NAMALWA (cell line): ENCODE measurements around the gene CACNA1I.

Source experiments
- DNase-seq: peaks from one replicate; pipeline ENCODE4 v3.0.0-alpha.2; 2015; ENCODE audit warnings: low spot score

CACNA1I gene

DNA sequence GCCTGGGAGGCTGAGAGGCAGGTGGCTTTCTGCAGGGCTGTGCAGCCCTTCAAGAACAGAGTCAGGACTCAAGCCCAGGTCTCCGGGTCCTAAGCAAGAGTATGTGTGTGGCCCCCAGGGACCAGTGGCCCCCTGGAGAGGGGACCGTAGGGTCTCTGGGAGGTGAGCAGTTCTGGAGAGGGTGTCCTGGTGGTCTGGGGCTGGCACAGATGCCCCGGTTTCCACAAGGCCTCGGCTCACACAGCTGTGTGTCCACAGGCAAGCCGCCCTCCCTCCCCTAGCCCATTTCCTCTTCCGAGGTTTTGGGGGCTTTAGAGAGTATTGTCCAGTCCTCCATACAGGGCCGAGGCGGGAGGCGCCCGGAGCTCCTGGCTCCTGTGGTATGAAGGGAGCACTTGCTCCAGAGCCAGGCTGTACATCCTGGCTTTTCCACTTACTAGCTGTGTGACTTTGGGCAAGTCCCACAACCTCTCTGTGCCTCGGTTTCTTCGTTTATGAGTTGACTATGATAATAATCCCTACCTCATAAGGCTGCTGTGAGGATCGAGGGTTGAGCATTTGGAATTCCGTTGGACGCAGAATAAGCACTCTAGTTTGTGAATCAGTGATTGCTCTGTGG, 34.6 kb upstream of the CACNA1I start:
- no peak for DNase-seq

GRCh38 chr22:39536711-39537110, 33.8 kb upstream of the CACNA1I start:
- no peak for DNase-seq

- no peak for DNase-seq
Measured at GRCh38 chr22:39537975-39538374, 32.6 kb upstream of the CACNA1I start.

DNA sequence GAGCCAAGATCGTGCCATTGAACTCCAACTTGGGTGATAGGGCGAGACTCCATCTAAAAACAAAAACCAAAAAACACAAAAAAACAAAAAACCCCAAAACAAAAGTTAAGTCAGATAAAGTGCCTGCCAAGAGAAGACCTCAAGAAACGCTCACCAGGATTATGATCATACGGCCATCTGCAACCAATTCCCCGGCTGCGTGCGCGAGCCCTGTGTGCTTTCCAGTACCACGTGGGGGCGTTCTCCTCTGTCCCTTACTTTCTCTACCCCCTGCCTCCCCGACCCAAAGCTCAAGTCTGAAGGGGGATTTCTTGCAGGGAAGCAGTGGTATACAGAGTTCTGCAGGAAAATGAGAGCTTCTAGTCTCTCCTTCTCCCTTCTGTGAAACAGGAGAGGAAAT, 27.5 kb upstream of the CACNA1I start:
- DNase-seq: peak; percentile 62

GRCh38 chr22:39545386-39546365, 24.9 kb upstream of the CACNA1I start:
- DNase-seq: no peak

- DNase-seq: no peak
Measured at GRCh38 chr22:39546889-39547586, 23.5 kb upstream of the CACNA1I start.

DNA sequence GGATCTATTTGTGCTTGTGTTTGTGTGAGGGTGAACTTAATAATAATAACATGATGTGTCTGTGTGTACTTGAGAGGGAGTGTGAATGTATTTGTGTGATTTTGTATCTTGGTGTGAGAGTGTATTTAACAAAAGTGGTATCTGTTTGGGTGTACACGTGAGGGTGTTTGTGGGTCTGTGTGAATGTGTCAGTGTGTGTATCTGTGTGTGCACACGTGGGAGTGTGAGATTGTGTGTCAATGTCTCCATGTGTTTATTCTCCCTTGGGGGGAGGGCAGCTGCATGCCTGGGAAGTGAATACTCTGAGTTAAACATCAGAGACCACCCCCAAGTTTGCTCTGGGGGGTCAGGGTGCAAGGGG, 23.0 kb upstream of the CACNA1I start:
- no peak for DNase-seq

- DNase-seq: no peak
Measured at GRCh38 chr22:39553429-39553828, 17.1 kb upstream of the CACNA1I start.

- no peak for DNase-seq
Measured at GRCh38 chr22:39554151-39554550, 16.4 kb upstream of the CACNA1I start.

- DNase-seq: no peak
Measured at GRCh38 chr22:39556970-39557841, 13.3 kb upstream of the CACNA1I start.

DNA sequence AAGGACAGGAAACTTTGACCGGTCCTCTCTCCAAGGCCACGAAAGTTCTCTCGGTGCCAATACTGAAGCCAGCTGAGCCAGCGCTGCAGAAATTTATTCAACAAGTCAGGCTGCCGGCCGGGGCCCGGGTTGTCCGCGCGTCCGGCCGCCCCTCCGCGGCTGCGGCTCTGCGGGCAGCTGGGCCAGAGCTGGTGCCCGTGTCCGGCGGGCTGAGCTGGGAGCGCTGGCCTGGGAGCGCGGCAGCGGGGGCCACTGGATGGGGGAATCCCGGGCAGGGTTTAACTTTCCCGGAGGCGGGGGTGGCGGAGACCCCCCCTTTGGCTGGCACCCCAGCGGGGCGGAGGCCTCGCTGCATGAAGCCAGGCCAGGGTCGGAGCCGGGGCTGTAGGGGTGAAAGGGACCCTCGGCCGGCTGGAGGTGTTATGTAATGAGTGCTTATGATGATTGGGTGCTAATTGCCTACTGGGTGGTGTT, 12.3 kb upstream of the CACNA1I start:
- DNase-seq: no peak

- DNase-seq: no peak
Measured at GRCh38 chr22:39558950-39559349, 11.6 kb upstream of the CACNA1I start.

DNA sequence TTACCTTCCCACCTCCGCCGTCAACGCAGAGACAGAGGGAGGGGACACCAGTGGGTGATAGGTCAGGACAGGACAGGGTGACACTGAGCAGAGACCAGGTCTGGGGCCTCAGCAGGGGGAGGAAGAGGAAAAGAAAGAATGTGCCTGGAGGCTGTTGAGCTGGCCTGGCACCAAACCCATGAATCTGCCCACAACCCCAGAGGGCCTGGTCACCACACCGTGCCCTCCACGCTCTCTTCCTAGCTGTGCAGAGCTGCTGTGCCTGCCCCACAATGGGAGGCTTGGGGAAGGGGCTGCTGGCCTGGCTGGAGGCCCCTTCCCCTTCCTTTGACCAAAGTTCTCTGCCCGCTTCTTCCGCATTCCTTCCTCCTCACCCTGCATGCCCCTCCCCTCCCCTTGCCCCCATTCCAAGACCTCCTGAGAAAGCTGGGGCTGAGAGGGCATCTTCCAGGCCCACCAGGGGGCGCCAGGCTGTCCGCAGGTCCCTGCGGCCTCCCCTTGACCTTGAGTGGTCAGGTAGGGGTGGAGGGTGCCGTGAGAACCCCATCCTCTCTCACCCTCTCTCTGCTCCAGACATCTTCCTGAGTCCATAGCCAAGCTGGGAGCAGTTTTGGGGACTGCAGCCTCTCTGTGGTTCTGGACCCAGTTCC, 11.0 kb upstream of the CACNA1I start:
- DNase-seq: peak; percentile 28

GRCh38 chr22:39560127-39560526, 10.4 kb upstream of the CACNA1I start:
- no peak for DNase-seq

- no peak for DNase-seq
Measured at GRCh38 chr22:39562839-39563489, 7.6 kb upstream of the CACNA1I start.

GRCh38 chr22:39563571-39564428, 6.8 kb upstream of the CACNA1I start:
- no peak for DNase-seq

- no peak for DNase-seq
Measured at GRCh38 chr22:39565414-39565944, 5.1 kb upstream of the CACNA1I start.

GRCh38 chr22:39567135-39567946, 3.2 kb upstream of the CACNA1I start:
- no peak for DNase-seq
